Raji (cell line): ENCODE data around the gene PIAS4.

Source experiments
- POLR2A ChIP-seq: IDR thresholded peaks from 2 replicates; pipeline ENCODE4 v1.6.1; 2011; ENCODE audit warnings: low read depth, low read length, control low read depth; ENCODE audit not compliant: insufficient read depth

The PIAS4 gene

DNA sequence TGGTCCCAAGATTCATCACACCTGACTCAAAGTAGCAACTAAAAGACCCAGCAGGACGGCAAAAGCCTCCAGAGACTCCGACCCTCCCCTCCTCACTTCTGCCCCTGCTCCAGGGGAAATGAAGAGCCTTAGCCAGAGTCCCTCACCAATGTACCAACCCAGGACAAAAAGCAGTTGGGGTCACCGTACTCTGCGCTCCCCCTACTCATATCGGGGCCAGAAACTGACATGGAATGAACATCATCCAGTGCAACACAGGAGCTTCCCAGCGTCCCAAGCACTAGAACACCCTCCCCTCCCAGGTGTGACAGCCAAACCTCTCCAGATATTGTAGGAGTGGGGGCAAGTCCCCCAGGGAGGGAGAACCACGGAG lies 24.0 kb upstream of the PIAS4 start:
- TF ChIP-seq POLR2A = no peak

- TF ChIP-seq POLR2A = peak; percentile 13; the same call in 1 of the 2 replicates
Observed at GRCh38 chr19:3983936-3984583, 23.5 kb upstream of the PIAS4 start.

GRCh38 chr19:3984584-3984907 lies 23.0 kb upstream of the PIAS4 start:
- TF ChIP-seq POLR2A = no peak

DNA sequence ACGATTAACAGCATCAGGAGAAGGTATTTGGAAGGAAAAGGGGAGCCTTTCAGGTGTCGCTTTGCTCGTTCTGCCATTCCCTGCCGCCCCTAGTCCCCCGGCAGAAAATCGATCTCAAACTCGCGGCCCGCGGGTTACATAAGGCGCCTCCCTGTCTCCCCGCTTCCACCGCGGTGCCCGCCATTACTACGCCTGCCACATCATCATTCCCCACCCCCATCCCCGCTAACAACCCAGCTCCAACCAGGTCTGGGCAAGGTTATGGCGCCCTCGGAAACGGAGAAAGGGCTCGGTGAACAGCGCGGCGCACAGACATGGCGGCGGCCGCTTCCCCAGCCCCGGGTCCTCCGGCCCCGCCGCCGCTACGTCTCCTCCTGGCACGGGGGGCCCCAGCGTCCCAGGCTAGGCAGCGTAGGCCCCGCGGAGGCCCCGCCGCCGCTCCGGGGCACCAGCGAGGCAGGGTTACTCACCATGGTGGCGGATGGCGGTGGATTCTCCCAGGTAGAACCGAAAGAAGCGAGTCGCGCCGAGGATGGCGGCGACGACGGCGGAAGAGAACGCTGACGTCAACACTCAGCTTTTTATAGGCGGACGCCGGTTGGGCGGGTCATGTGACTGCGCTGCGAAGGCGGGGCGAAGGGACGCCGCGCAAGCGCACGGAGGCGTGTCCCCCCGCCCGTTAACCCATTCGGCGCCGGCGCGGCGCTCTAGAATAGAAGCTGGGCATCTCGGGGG lies 22.5 kb upstream of the PIAS4 start, which contains the start of gene EEF2:
EEF2 (minus strand) TSS at position 556 of the 735 bp plus-strand sequence; CDS start at position 473, 83 bp downstream.
- peak; percentile 99 for TF ChIP-seq POLR2A

GRCh38 chr19:3985643-3986259 lies 21.8 kb upstream of the PIAS4 start:
- TF ChIP-seq POLR2A = no peak

GRCh38 chr19:3986260-3987041 lies 21.1 kb upstream of the PIAS4 start:
- TF ChIP-seq POLR2A = no peak

GRCh38 chr19:3987619-3988371 lies 19.7 kb upstream of the PIAS4 start:
- TF ChIP-seq POLR2A = peak; percentile 7; the same call in 1 of the 2 replicates

DNA sequence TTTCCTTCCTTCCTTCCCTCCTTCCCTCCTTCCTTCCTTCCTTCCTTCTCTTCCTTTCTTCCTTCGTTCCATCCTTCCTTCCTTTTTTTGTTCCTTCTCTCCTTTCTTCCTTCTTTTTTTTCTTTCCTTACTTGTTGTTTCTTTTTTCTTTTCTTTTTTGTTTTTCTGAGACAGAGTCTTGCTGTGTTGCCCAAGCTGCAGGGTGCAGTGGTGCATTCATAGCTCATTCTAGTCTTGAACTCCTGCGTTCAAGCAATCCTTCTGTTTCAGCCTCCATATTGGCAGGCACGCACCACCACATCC lies 16.8 kb upstream of the PIAS4 start:
- no peak for TF ChIP-seq POLR2A

GRCh38 chr19:3995607-3996006 lies 11.9 kb upstream of the PIAS4 start:
- TF ChIP-seq POLR2A = no peak

GRCh38 chr19:4007836-4008539 lies 452 bp downstream of the PIAS4 start:
- TF ChIP-seq POLR2A = no peak

GRCh38 chr19:4009990-4010807 lies 2.7 kb downstream of the PIAS4 start:
- TF ChIP-seq POLR2A = no peak

DNA sequence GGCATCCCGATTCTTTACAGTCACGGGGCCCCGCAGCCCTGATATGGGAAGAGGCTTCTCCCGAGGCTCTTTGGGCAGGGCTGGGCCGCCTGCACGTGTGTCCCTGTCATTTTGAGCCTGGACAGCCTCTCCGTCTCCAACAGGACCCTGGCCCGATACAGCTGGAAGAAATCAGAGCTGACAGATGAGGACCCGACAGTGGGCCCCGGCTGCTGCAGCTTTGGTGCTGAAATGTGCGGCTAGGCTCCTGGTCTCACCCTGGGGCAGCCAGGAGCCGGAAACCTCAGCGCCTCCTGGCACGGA lies 3.2 kb downstream of the PIAS4 start:
- no peak for TF ChIP-seq POLR2A

DNA sequence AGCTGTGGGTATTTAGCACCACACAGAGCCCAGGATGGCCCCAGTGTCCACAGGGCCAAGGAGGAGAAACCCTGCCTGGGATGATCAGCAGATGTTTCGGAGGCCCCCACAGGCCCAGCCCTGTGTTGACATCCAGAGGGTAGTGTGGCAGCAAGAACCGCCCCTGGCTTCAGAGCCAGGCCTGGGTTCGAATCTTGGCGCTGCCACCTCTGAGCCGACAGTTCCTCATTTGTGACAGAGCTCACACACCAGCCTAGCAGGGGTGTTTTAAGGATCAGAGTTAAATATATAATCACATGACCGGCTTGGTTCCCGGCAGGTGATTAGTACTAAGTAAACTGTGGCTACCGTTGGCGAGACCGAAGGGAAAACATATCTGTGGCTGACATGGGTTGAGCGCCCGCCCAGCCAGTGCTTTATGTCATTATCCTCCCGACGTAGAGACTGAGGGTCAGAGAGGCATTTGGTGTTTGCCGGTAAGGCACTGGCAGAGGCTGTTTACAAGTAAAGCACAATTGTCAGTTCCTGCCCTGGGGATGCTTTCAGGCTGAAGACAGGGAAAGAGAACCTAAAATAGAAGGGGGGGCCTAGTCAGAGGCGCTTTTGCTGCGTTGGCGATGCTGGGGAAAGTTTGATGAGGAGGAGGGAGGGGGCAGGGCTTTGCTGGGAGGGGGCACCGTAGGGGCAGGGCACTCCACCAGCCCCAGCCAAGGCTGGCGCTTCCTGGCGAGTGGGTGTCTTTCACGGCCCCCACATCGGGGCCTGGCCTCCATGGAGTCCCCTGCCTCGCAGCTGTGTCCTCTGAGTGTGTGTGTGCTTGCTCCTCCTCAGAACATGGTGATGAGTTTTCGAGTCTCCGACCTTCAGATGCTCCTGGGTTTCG lies 4.8 kb downstream of the PIAS4 start:
- no peak for TF ChIP-seq POLR2A
